Mesendoderm (in vitro differentiated cells): Measurements from ENCODE around the gene CCDC40.

Experiments
- DNase-seq: peaks from one replicate; pipeline ENCODE4 v3.0.0; 2013
- H2AK5ac ChIP-seq: 2 replicates; pipeline ENCODE4 v1.6.1; 2013; ENCODE audit warnings: low read length, inconsistent platforms
- H2BK120ac ChIP-seq: 2 replicates; pipeline ENCODE4 v1.6.1; 2013; ENCODE audit warnings: low read depth, mild to moderate bottlenecking, low read length, moderate library complexity, mixed read lengths
- H2BK15ac ChIP-seq: replicated peaks from 2 replicates; pipeline ENCODE4 v1.6.1; 2013; ENCODE audit warnings: low read depth, mild to moderate bottlenecking, moderate library complexity
- H2BK5ac ChIP-seq: 2 replicates; pipeline ENCODE4 v1.6.1; 2013; ENCODE audit warnings: low read length, inconsistent platforms
- H3K18ac ChIP-seq: 2 replicates; pipeline ENCODE4 v1.6.1; 2013; ENCODE audit warnings: mild to moderate bottlenecking, low read length, mixed read lengths
- H3K23ac ChIP-seq: one replicate; pipeline ENCODE4 v1.6.1; 2013; ENCODE audit warnings: low read length
- H3K27ac ChIP-seq: 2 replicates; pipeline ENCODE4 v1.5.1; 2013; ENCODE audit warnings: low read depth, mild to moderate bottlenecking, inconsistent platforms, low read length, moderate library complexity
- H3K27me3 ChIP-seq: 2 replicates; pipeline ENCODE4 v1.6.1; 2013; ENCODE audit warnings: low read length, control low read depth, mild to moderate bottlenecking, inconsistent platforms; ENCODE audit not compliant: insufficient read depth, poor library complexity
- H3K36me3 ChIP-seq: 2 replicates; pipeline ENCODE4 v1.6.1; 2013; ENCODE audit warnings: low read length, inconsistent platforms; ENCODE audit not compliant: control insufficient read depth, insufficient read depth
- H3K4ac ChIP-seq: one replicate; pipeline ENCODE4 v1.6.1; 2013; ENCODE audit warnings: low read depth, mild to moderate bottlenecking, low read length, moderate library complexity
- H3K4me1 ChIP-seq: 2 replicates; pipeline ENCODE4 v1.6.1; 2013; ENCODE audit warnings: low read depth, low read length, inconsistent platforms; ENCODE audit not compliant: control insufficient read depth
- H3K4me2 ChIP-seq: 2 replicates; pipeline ENCODE4 v1.6.1; 2013; ENCODE audit warnings: low read length
- H3K4me3 ChIP-seq: 2 replicates; pipeline ENCODE4 v1.5.1; 2013; ENCODE audit warnings: mild to moderate bottlenecking, low read length
- H3K56ac ChIP-seq: one replicate; pipeline ENCODE4 v1.6.1; 2013; ENCODE audit warnings: low read length
- H3K79me1 ChIP-seq: 2 replicates; pipeline ENCODE4 v1.6.1; 2013; ENCODE audit warnings: low read length, inconsistent platforms
- H3K79me2 ChIP-seq: 2 replicates; pipeline ENCODE4 v1.6.1; 2013; ENCODE audit warnings: mild to moderate bottlenecking, low read length; ENCODE audit not compliant: control insufficient read depth, insufficient read depth
- H3K9ac ChIP-seq: 2 replicates; pipeline ENCODE4 v1.6.1; 2013; ENCODE audit warnings: low read length, inconsistent platforms
- H4K5ac ChIP-seq: one replicate; pipeline ENCODE4 v1.6.1; 2013; ENCODE audit warnings: low read length
- H4K8ac ChIP-seq: one replicate; pipeline ENCODE4 v1.6.1; 2013; ENCODE audit warnings: low read depth, mild to moderate bottlenecking, control low read depth, low read length, moderate library complexity
- WGBS: extraction: QIAGEN DNeasy Blood & Tissue Kit; methylation state at CpG from one replicate; pipeline ENCODE4 v1.1.7; 2013; ENCODE audit warnings: low lambda C conversion rate, missing lambda C conversion rate; ENCODE audit not compliant: insufficient coverage; ENCODE audit errors: extremely low coverage; 5-methylcytosine and 5-hydroxymethylcytosine counted together

CCDC40 gene

GRCh38 chr17:80124351-80124981 is 88.0 kb downstream of the CCDC40 start:
- no peak overlapping the region for H2AK5ac ChIP-seq
- no peak overlapping the region for H3K9ac ChIP-seq
- no peak overlapping the region for H2BK15ac ChIP-seq
- H2BK5ac ChIP-seq, result no peak overlapping the region
- peak overlapping the region; percentile 64 for H4K5ac ChIP-seq
- H3K79me1 ChIP-seq, result no peaks in the 10 kb centered on the region
- H3K18ac ChIP-seq, result no peak overlapping the region
- H3K36me3 ChIP-seq, result no peaks in the 10 kb centered on the region
- no peaks in the 10 kb centered on the region for H3K27me3 ChIP-seq
- peaks cover 2% of the 10 kb centered on the region for H3K4me1 ChIP-seq
- H3K4me3 ChIP-seq, result no peak overlapping the region
- no peak overlapping the region for H2BK120ac ChIP-seq
- no peak overlapping the region for H3K4ac ChIP-seq
- no peak overlapping the region for H3K27ac ChIP-seq
- no peak overlapping the region for H3K4me2 ChIP-seq
- H4K8ac ChIP-seq, result no peak overlapping the region
- no peaks in the 10 kb centered on the region for H3K79me2 ChIP-seq
- no CpG with 5 or more reads among the region's 15 CpGs for WGBS
- peak; percentile 87 for DNase-seq
- peak overlapping the region; percentile 49 for H3K56ac ChIP-seq
- H3K23ac ChIP-seq, result no peak overlapping the region

GRCh38 chr17:80125656-80126448 is 89.4 kb downstream of the CCDC40 start:
- Histone ChIP-seq H2BK5ac (no peak overlapping the region), H3K9ac (no peak overlapping the region), H4K5ac (no peak overlapping the region), H3K27ac (no peak overlapping the region), H3K23ac (no peak overlapping the region), H3K4me1 (peaks cover 2% of the 10 kb centered on the region), H2BK15ac (no peak overlapping the region), H3K4ac (no peak overlapping the region), H3K4me3 (no peak overlapping the region), H3K79me2 (no peaks in the 10 kb centered on the region), H2AK5ac (no peak overlapping the region), H3K79me1 (no peaks in the 10 kb centered on the region), H3K27me3 (no peaks in the 10 kb centered on the region), H3K4me2 (no peak overlapping the region), H2BK120ac (no peak overlapping the region), H4K8ac (no peak overlapping the region), H3K18ac (no peak overlapping the region), H3K36me3 (no peaks in the 10 kb centered on the region), H3K56ac (no peak overlapping the region)
- WGBS, result no CpG with 5 or more reads among the region's 14 CpGs
- no peak for DNase-seq

DNA sequence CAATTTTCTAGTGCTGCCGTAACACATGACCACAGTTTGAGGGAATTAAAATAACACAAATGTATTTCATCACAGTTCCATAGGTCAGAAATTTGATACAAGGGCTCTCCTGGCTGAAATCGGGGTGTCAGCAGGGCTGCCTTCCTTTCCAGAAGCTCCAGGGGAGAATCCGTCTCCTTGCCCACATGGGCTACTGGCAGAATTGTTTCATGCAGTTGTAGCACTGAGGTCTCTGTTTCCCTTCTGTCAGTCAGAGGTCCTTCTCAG is 89.9 kb downstream of the CCDC40 start:
- Histone ChIP-seq H3K18ac (no peak overlapping the region), H2BK5ac (no peak overlapping the region), H2BK120ac (no peak overlapping the region), H4K5ac (no peak overlapping the region), H3K4me1 (peaks cover 2% of the 10 kb centered on the region), H3K23ac (no peak overlapping the region), H3K27ac (no peak overlapping the region), H3K4me3 (no peak overlapping the region), H3K79me1 (no peaks in the 10 kb centered on the region), H3K27me3 (no peaks in the 10 kb centered on the region), H2AK5ac (no peak overlapping the region), H3K79me2 (no peaks in the 10 kb centered on the region), H3K4ac (no peak overlapping the region), H3K56ac (no peak overlapping the region), H2BK15ac (no peak overlapping the region), H4K8ac (no peak overlapping the region), H3K36me3 (no peaks in the 10 kb centered on the region), H3K4me2 (no peak overlapping the region), H3K9ac (no peak overlapping the region)
- no CpG with 5 or more reads among the region's 3 CpGs for whole genome bisulfite sequencing
- no peak for DNase-seq

GRCh38 chr17:80129006-80129565 is 92.6 kb downstream of the CCDC40 start:
- Histone ChIP-seq H4K8ac (no peak overlapping the region), H2AK5ac (no peak overlapping the region), H3K27me3 (no peaks in the 10 kb centered on the region), H2BK120ac (no peak overlapping the region), H3K36me3 (peaks cover 2% of the 10 kb centered on the region), H3K4me1 (peaks cover 2% of the 10 kb centered on the region), H3K56ac (no peak overlapping the region), H3K4ac (no peak overlapping the region), H3K79me2 (no peaks in the 10 kb centered on the region), H3K4me3 (no peak overlapping the region), H3K27ac (no peak overlapping the region), H4K5ac (no peak overlapping the region), H2BK5ac (no peak overlapping the region), H3K79me1 (no peaks in the 10 kb centered on the region), H3K23ac (no peak overlapping the region), H3K18ac (no peak overlapping the region), H3K9ac (no peak overlapping the region), H3K4me2 (no peak overlapping the region), H2BK15ac (no peak overlapping the region)
- DNase-seq, result no peak
- WGBS, result no CpG with 5 or more reads among the region's 4 CpGs

- Histone ChIP-seq H2BK120ac (no peak overlapping the region), H2BK15ac (no peak overlapping the region), H3K4me3 (no peak overlapping the region), H3K4me1 (peaks cover 2% of the 10 kb centered on the region), H3K79me2 (no peaks in the 10 kb centered on the region), H3K56ac (no peak overlapping the region), H3K9ac (no peak overlapping the region), H3K4ac (no peak overlapping the region), H3K27me3 (no peaks in the 10 kb centered on the region), H2BK5ac (no peak overlapping the region), H3K36me3 (peaks cover 4% of the 10 kb centered on the region), H3K79me1 (no peaks in the 10 kb centered on the region), H4K8ac (no peak overlapping the region), H3K23ac (no peak overlapping the region), H2AK5ac (no peak overlapping the region), H4K5ac (no peak overlapping the region), H3K27ac (no peak overlapping the region), H3K4me2 (no peak overlapping the region), H3K18ac (no peak overlapping the region)
- no CpG with 5 or more reads among the region's 3 CpGs for WGBS
- no peak for DNase-seq
These were observed 94.5 kb downstream of the CCDC40 start for GRCh38 chr17:80130992-80131391.
